ENCODE results near the gene CENPE. TPM values are rescaled to one million over a fixed set of nuclear protein-coding genes. Genes with fewer than 3 reads are reported as not detected.

Gene CENPE
- total RNA-seq, 1 donor from 2014 or later: 95.2 TPM

GRCh38 chr4:103067841-103068547, 130.1 kb downstream of the CENPE start:
- no peak overlapping the region for H2AFZ ChIP-seq (replicated peaks)
- H3K4me2 ChIP-seq: no peak overlapping the region
- no peaks in the 10 kb centered on the region for H3K27me3 Mint-ChIP-seq (ENCODE audit: insufficient read depth, low read depth)
- H3K4me3 Mint-ChIP-seq: no peak overlapping the region
- no peaks in the 10 kb centered on the region for H3K4me1 Mint-ChIP-seq
- H3K27ac ChIP-seq: no peak overlapping the region
- no peaks in the 10 kb centered on the region for H3K9me3 ChIP-seq (ENCODE audit: low read depth)
- no peaks in the 10 kb centered on the region for H3K4me1 ChIP-seq
- H3K79me2 ChIP-seq (ENCODE audit: low read depth): no peaks in the 10 kb centered on the region
- TF ChIP-seq CTCF (IDR thresholded peaks at IDR 0.05) (no peak), EZH2 (IDR thresholded peaks at IDR 0.05) (no peak), EZH2phosphoT487 (IDR thresholded peaks at IDR 0.05) (no peak)
- H3K9me3 Mint-ChIP-seq: peaks cover 2% of the 10 kb centered on the region
- no peaks in the 10 kb centered on the region for H3F3A ChIP-seq (ENCODE audit: low read depth)
- no peaks in the 10 kb centered on the region for H3K27me3 ChIP-seq
- H3K36me3 Mint-ChIP-seq: no peaks in the 10 kb centered on the region
- no peaks in the 10 kb centered on the region for H3K36me3 ChIP-seq
- DNase-seq (ENCODE audit: low spot score): no peak
- H3K4me3 ChIP-seq: no peak overlapping the region
- no peak overlapping the region for H3K9ac ChIP-seq
- H3K27ac Mint-ChIP-seq: no peak overlapping the region
- no peaks in the 10 kb centered on the region for H4K20me1 ChIP-seq (ENCODE audit: low read depth)

GRCh38 chr4:103060453-103061148, 137.5 kb downstream of the CENPE start:
- Histone ChIP-seq H3K4me1 (no peaks in the 10 kb centered on the region), H3K9ac (no peak overlapping the region), H2AFZ (replicated peaks) (no peak overlapping the region), H3K4me3 (no peak overlapping the region), H3F3A (ENCODE audit: low read depth) (no peaks in the 10 kb centered on the region), H3K36me3 (no peaks in the 10 kb centered on the region), H3K79me2 (ENCODE audit: low read depth) (no peaks in the 10 kb centered on the region), H3K4me2 (no peak overlapping the region), H3K27ac (no peak overlapping the region), H3K9me3 (ENCODE audit: low read depth) (no peaks in the 10 kb centered on the region), H3K27me3 (no peaks in the 10 kb centered on the region), H4K20me1 (ENCODE audit: low read depth) (no peaks in the 10 kb centered on the region)
- DNase-seq (ENCODE audit: low spot score): no peak
- Mint-ChIP-seq H3K9me3 (no peaks in the 10 kb centered on the region), H3K4me3 (no peak overlapping the region), H3K4me1 (no peaks in the 10 kb centered on the region), H3K27me3 (ENCODE audit: insufficient read depth, low read depth) (no peaks in the 10 kb centered on the region), H3K27ac (no peak overlapping the region), H3K36me3 (no peaks in the 10 kb centered on the region)
- no peak for TF ChIP-seq EZH2phosphoT487 (IDR thresholded peaks at IDR 0.05)

Other genes with a start within 250 kb of the CENPE start
- gene SLC9B1, start 178.6 kb downstream of the CENPE start, total RNA-seq (ENCODE audit: low replicate concordance): not detected in 2 replicates
- gene SLC9B2, start 121.6 kb downstream of the CENPE start, total RNA-seq (ENCODE audit: low replicate concordance): 9.7 and 14.6 TPM in 2 replicates
- 80.5 and 95.3 TPM in 2 replicates for gene BDH2, start 98.5 kb downstream of the CENPE start, total RNA-seq (ENCODE audit: low replicate concordance)

All from neural progenitor cell (in vitro differentiated cells).